Suppressor macrophage treated with lipopolysaccharide for 4 hours (primary cell): ENCODE data around the gene BHLHA15.

Source experiments
- DNase-seq: peaks from one replicate; pipeline ENCODE4 v3.0.0-alpha.2; 2020

Gene BHLHA15

GRCh38 chr7:98250789-98251188 is 39.5 kb downstream of the BHLHA15 start:
- DNase-seq, result no peak

GRCh38 chr7:98251231-98251600 is 40.0 kb downstream of the BHLHA15 start:
- DNase-seq, result no peak

GRCh38 chr7:98251601-98252424 is 40.6 kb downstream of the BHLHA15 start, which contains the start of gene TECPR1:
Gene TECPR1, minus strand, starts transcription at chr7:98252232. Its CDS starts 6,086 bp downstream, at chr7:98246146.
- DNase-seq, result peak; percentile 96

- no peak for DNase-seq
These were observed 41.3 kb downstream of the BHLHA15 start for GRCh38 chr7:98252425-98253054.

GRCh38 chr7:98254516-98254915 is 43.3 kb downstream of the BHLHA15 start:
- DNase-seq, result no peak

GRCh38 chr7:98254951-98255610 is 43.8 kb downstream of the BHLHA15 start:
- peak; percentile 7 for DNase-seq

GRCh38 chr7:98256431-98256830 is 45.2 kb downstream of the BHLHA15 start:
- DNase-seq, result no peak

GRCh38 chr7:98257701-98258100 is 46.5 kb downstream of the BHLHA15 start:
- no peak for DNase-seq
